ENCODE results near the gene RTBDN.

The RTBDN gene

GRCh38 chr19:12843328-12843727 lies 8.9 kb upstream of the RTBDN start:
- no peak overlapping the region for H3K27ac ChIP-seq (replicated peaks)
- H3K27me3 ChIP-seq (ENCODE audit: insufficient read depth, poor library complexity, severe bottlenecking) = peaks cover 36% of the 10 kb centered on the region
- TF ChIP-seq SPI1 (IDR thresholded peaks at IDR 0.05; ENCODE audit: borderline replicate concordance, low read depth) (no peak), GABPA (IDR thresholded peaks at IDR 0.05; ENCODE audit: low read depth) (no peak), POLR2AphosphoS5 (IDR thresholded peaks at IDR 0.05; ENCODE audit: low read depth) (no peak), CTCF (IDR thresholded peaks at IDR 0.05; ENCODE audit: insufficient read depth, low read length) (no peak), REST (IDR thresholded peaks at IDR 0.05; ENCODE audit: insufficient replicate concordance, low read depth) (no peak)
- no peak for DNase-seq (ENCODE audit: low read depth in 1 of 2, low spot score in 1 of 2)
- H3K4me3 ChIP-seq (replicated peaks; ENCODE audit: insufficient read depth, low read length) = no peak overlapping the region

- H3K4me3 ChIP-seq (replicated peaks; ENCODE audit: insufficient read depth, low read length) = no peak overlapping the region
- TF ChIP-seq CTCF (IDR thresholded peaks at IDR 0.05; ENCODE audit: insufficient read depth, low read length) = no peak
- TF ChIP-seq POLR2AphosphoS5 (IDR thresholded peaks at IDR 0.05; ENCODE audit: low read depth) = no peak
- no peak for TF ChIP-seq REST (IDR thresholded peaks at IDR 0.05; ENCODE audit: insufficient replicate concordance, low read depth)
- no peak for TF ChIP-seq SPI1 (IDR thresholded peaks at IDR 0.05; ENCODE audit: borderline replicate concordance, low read depth)
- TF ChIP-seq GABPA (IDR thresholded peaks at IDR 0.05; ENCODE audit: low read depth) = no peak
- H3K27me3 ChIP-seq (ENCODE audit: insufficient read depth, poor library complexity, severe bottlenecking) = peaks cover 42% of the 10 kb centered on the region
- no peak overlapping the region for H3K27ac ChIP-seq (replicated peaks)
- DNase-seq (ENCODE audit: low read depth in 1 of 2, low spot score in 1 of 2) = no peak
These were observed 8.1 kb upstream of the RTBDN start for GRCh38 chr19:12842511-12842910.

- Histone ChIP-seq H3K27ac (replicated peaks) (no peak overlapping the region), H3K4me3 (replicated peaks; ENCODE audit: insufficient read depth, low read length) (no peak overlapping the region), H3K27me3 (ENCODE audit: insufficient read depth, poor library complexity, severe bottlenecking) (peaks cover 56% of the 10 kb centered on the region)
- TF ChIP-seq REST (IDR thresholded peaks at IDR 0.05; ENCODE audit: insufficient replicate concordance, low read depth) (no peak), SPI1 (IDR thresholded peaks at IDR 0.05; ENCODE audit: borderline replicate concordance, low read depth) (no peak), POLR2AphosphoS5 (IDR thresholded peaks at IDR 0.05; ENCODE audit: low read depth) (no peak), CTCF (IDR thresholded peaks at IDR 0.05; ENCODE audit: insufficient read depth, low read length) (no peak), GABPA (IDR thresholded peaks at IDR 0.05; ENCODE audit: low read depth) (no peak)
- no peak for DNase-seq (ENCODE audit: low read depth in 1 of 2, low spot score in 1 of 2)
These were observed 6.7 kb upstream of the RTBDN start for GRCh38 chr19:12841094-12841493.

Measured in HL-60 (cell line).